ENCODE data around the gene ARHGAP32. TPM values are rescaled to one million over a fixed set of nuclear protein-coding genes. Genes with fewer than 3 reads are reported as not detected.

Gene ARHGAP32
- total RNA-seq, 1 donor from 2014 or later: 25.7 TPM

DNA sequence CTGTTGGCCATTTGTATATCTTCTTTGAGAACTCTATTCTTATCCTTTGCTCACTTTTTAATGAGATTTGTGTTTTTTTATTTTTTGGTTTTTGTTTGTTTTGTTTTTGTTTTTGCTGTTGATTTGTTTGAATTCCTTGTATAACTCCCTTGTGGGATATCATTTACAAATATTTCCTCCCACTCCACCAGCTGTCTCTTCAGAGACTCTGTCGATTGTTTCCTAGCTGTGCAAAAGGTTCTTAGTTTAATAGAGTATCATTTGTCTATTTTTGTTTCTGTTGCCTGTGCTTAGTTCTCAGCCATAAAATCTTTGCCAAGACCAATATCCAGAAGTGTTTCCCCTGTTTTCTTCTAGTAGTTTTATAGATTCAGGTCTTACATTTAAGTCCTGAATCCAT lies 82.4 kb downstream of the ARHGAP32 start:
- Histone ChIP-seq H3K27me3 (no peaks in the 10 kb centered on the region), H3K4me1 (no peaks in the 10 kb centered on the region), H3K9me3 (no peaks in the 10 kb centered on the region), H3K4me3 (no peak overlapping the region), H3K36me3 (no peaks in the 10 kb centered on the region), H3K27ac (no peak overlapping the region)
- ATAC-seq (no peak), DNase-seq (no peak)
- intact Hi-C loops (cut with DNase I): loop anchor here (10.0 kb wide), 1 partner anchor 215 kb away; no protein-coding TSS in a partner anchor
- TF ChIP-seq, protein P1, sequence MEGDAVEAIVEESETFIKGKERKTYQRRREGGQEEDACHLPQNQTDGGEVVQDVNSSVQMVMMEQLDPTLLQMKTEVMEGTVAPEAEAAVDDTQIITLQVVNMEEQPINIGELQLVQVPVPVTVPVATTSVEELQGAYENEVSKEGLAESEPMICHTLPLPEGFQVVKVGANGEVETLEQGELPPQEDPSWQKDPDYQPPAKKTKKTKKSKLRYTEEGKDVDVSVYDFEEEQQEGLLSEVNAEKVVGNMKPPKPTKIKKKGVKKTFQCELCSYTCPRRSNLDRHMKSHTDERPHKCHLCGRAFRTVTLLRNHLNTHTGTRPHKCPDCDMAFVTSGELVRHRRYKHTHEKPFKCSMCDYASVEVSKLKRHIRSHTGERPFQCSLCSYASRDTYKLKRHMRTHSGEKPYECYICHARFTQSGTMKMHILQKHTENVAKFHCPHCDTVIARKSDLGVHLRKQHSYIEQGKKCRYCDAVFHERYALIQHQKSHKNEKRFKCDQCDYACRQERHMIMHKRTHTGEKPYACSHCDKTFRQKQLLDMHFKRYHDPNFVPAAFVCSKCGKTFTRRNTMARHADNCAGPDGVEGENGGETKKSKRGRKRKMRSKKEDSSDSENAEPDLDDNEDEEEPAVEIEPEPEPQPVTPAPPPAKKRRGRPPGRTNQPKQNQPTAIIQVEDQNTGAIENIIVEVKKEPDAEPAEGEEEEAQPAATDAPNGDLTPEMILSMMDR (IDR thresholded peaks at IDR 0.05): no peak

DNA sequence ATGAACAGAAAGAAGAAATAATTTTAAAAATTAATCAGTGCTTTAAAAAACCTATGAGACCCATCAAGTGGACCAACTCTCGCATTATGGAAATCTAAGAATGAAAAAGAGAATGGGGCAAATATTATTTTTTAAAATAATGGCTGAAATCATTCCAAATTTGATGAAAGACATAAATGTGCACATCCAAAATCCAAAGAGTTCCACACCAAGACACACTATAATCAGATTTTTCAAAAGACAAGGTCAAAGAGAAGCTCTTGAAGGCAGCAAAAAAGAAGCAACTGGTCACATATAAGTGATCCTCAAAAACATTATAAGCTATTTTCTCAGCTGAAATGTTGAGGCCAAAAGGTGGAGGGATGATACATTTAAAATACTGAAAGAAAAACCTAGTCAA lies 85.3 kb downstream of the ARHGAP32 start:
- ATAC-seq (no peak), DNase-seq (no peak)
- Histone ChIP-seq H3K4me3 (no peak overlapping the region), H3K4me1 (no peaks in the 10 kb centered on the region), H3K9me3 (no peaks in the 10 kb centered on the region), H3K27ac (no peak overlapping the region), H3K36me3 (no peaks in the 10 kb centered on the region), H3K27me3 (no peaks in the 10 kb centered on the region)
- TF ChIP-seq, protein P1 (IDR thresholded peaks at IDR 0.05): no peak
- intact Hi-C loops (cut with DNase I): no loop called here

DNA sequence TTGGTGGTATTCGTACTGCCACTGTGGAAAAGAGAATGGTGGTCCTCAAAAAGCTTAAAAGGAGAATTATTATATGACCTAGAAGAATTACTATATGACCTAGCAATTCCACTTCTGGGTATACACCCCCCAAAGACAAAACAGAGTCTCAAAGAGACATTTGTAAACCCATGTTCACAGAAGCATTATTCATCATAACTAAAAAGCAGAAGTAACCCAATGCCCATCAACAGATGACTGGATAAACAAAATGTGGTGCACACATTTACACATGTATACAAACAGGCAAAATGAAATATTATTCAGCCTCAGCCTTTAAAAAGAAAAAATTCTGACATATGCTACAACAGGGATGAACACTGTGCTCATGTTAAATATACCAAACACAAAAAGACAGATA lies 89.4 kb downstream of the ARHGAP32 start:
- intact Hi-C loops (cut with DNase I): no loop called here
- Histone ChIP-seq H3K27ac (no peak overlapping the region), H3K36me3 (no peaks in the 10 kb centered on the region), H3K27me3 (no peaks in the 10 kb centered on the region), H3K4me1 (no peaks in the 10 kb centered on the region), H3K9me3 (no peaks in the 10 kb centered on the region), H3K4me3 (no peak overlapping the region)
- TF ChIP-seq, protein P1 (IDR thresholded peaks at IDR 0.05): no peak
- no peak for DNase-seq
- no peak for ATAC-seq

DNA sequence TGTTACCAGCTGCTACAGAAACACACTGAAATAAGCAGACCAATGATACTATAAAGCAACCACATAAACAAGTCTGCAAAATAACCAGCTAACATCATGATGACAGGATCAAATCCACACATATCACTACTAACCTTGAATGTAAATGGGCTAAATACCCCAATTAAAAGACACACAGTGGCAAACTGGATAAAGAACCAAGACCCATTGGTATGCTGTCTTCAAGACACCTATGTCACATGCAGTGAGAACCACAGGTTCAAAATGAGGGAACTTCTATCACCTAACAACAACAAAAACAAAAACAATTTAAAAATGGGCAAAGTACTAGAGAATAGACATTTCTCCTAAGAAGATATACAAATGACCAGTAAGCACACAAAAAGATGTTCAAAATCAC lies 89.9 kb downstream of the ARHGAP32 start:
- Histone ChIP-seq H3K4me1 (no peaks in the 10 kb centered on the region), H3K9me3 (peaks cover 5% of the 10 kb centered on the region), H3K4me3 (no peak overlapping the region), H3K36me3 (no peaks in the 10 kb centered on the region), H3K27ac (no peak overlapping the region), H3K27me3 (no peaks in the 10 kb centered on the region)
- intact Hi-C loops (cut with DNase I): no loop called here
- ATAC-seq (no peak), DNase-seq (no peak)
- TF ChIP-seq, protein P1 (IDR thresholded peaks at IDR 0.05): no peak

DNA sequence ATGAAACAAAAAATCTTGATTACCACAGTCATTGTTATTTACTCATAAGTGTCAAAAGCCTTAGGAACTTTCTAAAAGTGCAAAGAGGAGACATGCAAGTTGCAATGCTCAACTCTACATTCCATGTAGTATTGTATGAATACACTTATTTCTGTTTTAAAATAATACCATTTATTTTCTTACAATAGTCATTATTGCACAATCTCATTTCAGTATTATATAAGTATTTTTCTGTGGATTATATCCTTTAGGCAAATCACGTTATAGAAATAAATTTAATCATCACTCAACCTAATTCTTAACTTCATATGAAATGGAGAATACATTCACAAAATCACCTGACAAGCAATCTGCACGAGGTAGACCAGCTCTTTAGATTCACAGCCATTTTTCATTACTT lies 98.8 kb downstream of the ARHGAP32 start:
- DNase-seq: no peak
- peaks cover 8% of the 10 kb centered on the region for H3K9me3 ChIP-seq
- no peak overlapping the region for H3K27ac ChIP-seq
- H3K4me1 ChIP-seq: no peaks in the 10 kb centered on the region
- intact Hi-C loops (cut with DNase I): no loop called here
- TF ChIP-seq, protein P1 (IDR thresholded peaks at IDR 0.05): no peak
- H3K4me3 ChIP-seq: no peak overlapping the region
- no peak for ATAC-seq
- no peaks in the 10 kb centered on the region for H3K36me3 ChIP-seq
- H3K27me3 ChIP-seq: no peaks in the 10 kb centered on the region

DNA sequence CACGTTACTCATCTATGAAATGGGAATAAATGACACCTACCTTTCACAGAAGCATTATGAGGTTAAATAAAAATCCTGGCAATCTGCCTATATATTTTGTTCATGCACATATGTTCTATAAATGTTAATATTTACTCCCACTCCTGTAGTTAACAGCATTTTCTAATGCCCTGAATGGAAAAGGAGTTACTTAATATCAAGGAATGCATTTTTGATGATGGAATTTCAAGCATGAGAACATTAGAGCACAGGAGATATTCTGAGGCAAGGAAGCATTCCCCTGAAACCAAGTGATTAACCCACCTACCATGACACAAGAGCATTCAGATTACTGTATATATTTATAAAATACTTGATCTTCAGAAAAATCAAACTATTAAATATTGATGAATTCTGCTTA lies 102.1 kb downstream of the ARHGAP32 start:
- Histone ChIP-seq H3K9me3 (no peaks in the 10 kb centered on the region), H3K36me3 (no peaks in the 10 kb centered on the region), H3K27me3 (no peaks in the 10 kb centered on the region), H3K27ac (no peak overlapping the region), H3K4me3 (no peak overlapping the region), H3K4me1 (no peaks in the 10 kb centered on the region)
- ATAC-seq (no peak), DNase-seq (no peak)
- intact Hi-C loops (cut with DNase I): no loop called here
- TF ChIP-seq, protein P1 (IDR thresholded peaks at IDR 0.05): no peak
